ENCODE measurements around the gene AKR1C4. TPM values are rescaled to one million over a fixed set of nuclear protein-coding genes. Genes with fewer than 3 reads are reported as not detected.
"Not testable (repeated sequence)": the region's sequence is repeated elsewhere in the genome, so short reads cannot be mapped to it uniquely, and the experiment has no call there.

Gene AKR1C4
- total RNA-seq, 1 donor from 2014 or later, result not detected

DNA sequence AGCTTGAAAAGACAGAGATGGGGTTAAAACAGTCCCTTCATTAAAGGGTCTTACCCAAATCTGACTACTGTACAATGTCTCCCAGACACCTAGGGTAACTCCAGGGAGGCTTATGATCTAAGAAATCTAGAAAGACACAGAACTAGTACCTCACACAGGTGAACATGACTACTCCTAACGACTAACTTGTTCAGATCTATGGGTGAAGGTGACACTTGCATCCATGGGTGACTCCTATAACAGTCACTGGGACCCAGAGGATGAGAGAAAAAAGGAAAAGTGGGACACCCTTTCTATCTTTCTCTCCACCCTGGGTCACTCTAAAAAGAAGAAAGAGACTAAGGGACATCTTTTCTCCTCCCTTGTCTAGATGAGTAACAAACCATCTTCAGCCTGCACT, 30.9 kb upstream of the AKR1C4 start:
- Mint-ChIP-seq H3K9me3 (ENCODE audit: unreplicated experiment) (peaks cover 46% of the 10 kb centered on the region), H3K4me3 (ENCODE audit: unreplicated experiment) (no peak overlapping the region), H3K4me1 (ENCODE audit: unreplicated experiment) (no peaks in the 10 kb centered on the region), H3K27me3 (ENCODE audit: unreplicated experiment) (peaks cover 3% of the 10 kb centered on the region), H3K27ac (ENCODE audit: unreplicated experiment) (no peak overlapping the region), H3K36me3 (ENCODE audit: unreplicated experiment) (no peaks in the 10 kb centered on the region)
- no peak for DNase-seq (ENCODE audit: extremely low spot score, unreplicated experiment)
- TF ChIP-seq, protein P1, sequence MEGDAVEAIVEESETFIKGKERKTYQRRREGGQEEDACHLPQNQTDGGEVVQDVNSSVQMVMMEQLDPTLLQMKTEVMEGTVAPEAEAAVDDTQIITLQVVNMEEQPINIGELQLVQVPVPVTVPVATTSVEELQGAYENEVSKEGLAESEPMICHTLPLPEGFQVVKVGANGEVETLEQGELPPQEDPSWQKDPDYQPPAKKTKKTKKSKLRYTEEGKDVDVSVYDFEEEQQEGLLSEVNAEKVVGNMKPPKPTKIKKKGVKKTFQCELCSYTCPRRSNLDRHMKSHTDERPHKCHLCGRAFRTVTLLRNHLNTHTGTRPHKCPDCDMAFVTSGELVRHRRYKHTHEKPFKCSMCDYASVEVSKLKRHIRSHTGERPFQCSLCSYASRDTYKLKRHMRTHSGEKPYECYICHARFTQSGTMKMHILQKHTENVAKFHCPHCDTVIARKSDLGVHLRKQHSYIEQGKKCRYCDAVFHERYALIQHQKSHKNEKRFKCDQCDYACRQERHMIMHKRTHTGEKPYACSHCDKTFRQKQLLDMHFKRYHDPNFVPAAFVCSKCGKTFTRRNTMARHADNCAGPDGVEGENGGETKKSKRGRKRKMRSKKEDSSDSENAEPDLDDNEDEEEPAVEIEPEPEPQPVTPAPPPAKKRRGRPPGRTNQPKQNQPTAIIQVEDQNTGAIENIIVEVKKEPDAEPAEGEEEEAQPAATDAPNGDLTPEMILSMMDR (IDR thresholded peaks at IDR 0.05), result no peak

DNA sequence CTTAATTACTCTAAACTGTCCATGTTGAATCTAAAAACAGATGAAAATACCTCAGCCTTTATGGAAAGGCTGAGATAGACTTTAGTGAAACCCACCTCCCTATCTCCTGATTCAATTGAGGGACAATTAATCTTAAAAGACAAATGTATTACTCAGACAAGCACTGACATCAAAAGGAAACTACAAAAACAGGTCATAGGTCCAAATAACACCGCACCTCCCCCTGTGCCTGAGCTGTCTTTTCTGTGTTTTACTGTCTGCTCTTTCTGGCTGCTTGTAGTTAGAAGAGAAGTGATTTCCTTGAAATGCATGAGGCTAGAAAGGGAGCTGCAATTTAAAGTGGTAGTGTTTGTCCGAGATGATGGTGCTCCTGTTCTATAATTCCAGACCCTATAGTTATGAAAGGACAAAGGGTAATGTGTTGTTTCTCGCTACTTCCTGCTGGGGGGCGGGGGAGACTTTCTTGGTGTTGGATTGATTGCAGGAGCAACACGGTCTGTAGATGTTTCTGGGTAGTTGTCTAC, 27.7 kb upstream of the AKR1C4 start:
- H3K27me3 Mint-ChIP-seq (ENCODE audit: unreplicated experiment), result peaks cover 3% of the 10 kb centered on the region
- H3K9me3 Mint-ChIP-seq (ENCODE audit: unreplicated experiment), result peaks cover 23% of the 10 kb centered on the region
- H3K36me3 Mint-ChIP-seq (ENCODE audit: unreplicated experiment), result no peaks in the 10 kb centered on the region
- no peak overlapping the region for H3K27ac Mint-ChIP-seq (ENCODE audit: unreplicated experiment)
- no peak overlapping the region for H3K4me3 Mint-ChIP-seq (ENCODE audit: unreplicated experiment)
- TF ChIP-seq, protein P1 (IDR thresholded peaks at IDR 0.05), result no peak
- no peaks in the 10 kb centered on the region for H3K4me1 Mint-ChIP-seq (ENCODE audit: unreplicated experiment)
- DNase-seq (ENCODE audit: extremely low spot score, unreplicated experiment), result no peak

DNA sequence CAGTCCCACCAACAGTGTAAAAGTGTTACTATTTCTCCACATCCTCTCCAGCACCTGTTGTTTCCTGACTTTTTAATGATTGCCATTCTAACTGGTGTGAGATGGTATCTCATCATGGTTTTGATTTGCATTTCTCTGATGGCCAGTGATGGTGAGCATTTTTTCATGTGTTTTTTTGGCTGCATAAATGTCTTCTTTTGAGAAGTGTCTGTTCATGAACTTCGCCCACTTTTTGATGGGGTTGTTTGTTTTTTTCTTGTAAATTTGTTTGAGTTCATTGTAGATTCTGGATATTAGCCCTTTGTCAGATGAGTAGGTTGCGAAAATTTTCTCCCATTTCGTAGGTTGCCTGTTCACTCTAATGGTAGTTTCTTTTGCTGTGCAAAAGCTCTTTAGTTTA, 21.1 kb upstream of the AKR1C4 start:
- not testable (repeated sequence) for H3K4me1 Mint-ChIP-seq (ENCODE audit: unreplicated experiment); H3K36me3 Mint-ChIP-seq (ENCODE audit: unreplicated experiment); DNase-seq (ENCODE audit: extremely low spot score, unreplicated experiment); H3K4me3 Mint-ChIP-seq (ENCODE audit: unreplicated experiment); H3K27ac Mint-ChIP-seq (ENCODE audit: unreplicated experiment); H3K9me3 Mint-ChIP-seq (ENCODE audit: unreplicated experiment); H3K27me3 Mint-ChIP-seq (ENCODE audit: unreplicated experiment)

DNA sequence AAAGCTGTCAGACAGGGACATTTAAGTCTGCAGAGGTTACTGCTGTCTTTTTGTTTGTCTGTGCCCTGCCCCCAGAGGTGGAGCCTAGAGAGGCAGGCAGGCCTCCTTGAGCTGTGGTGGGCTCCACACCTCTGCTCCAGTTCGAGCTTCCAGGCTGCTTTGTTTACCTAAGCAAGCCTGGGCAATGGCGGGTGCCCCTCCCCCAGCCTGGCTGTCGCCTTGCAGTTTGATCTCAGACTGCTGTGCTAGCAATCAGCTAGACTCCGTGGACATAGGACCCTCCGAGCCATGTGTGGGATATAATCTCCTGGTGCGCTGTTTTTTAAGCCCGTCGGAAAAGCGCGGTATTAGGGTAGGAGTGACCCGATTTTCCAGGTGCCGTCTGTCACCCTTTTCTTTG, 16.1 kb upstream of the AKR1C4 start:
- H3K4me1 Mint-ChIP-seq (ENCODE audit: unreplicated experiment); H3K9me3 Mint-ChIP-seq (ENCODE audit: unreplicated experiment); H3K36me3 Mint-ChIP-seq (ENCODE audit: unreplicated experiment); H3K27ac Mint-ChIP-seq (ENCODE audit: unreplicated experiment); H3K27me3 Mint-ChIP-seq (ENCODE audit: unreplicated experiment); DNase-seq (ENCODE audit: extremely low spot score, unreplicated experiment); H3K4me3 Mint-ChIP-seq (ENCODE audit: unreplicated experiment): not testable (repeated sequence)

DNA sequence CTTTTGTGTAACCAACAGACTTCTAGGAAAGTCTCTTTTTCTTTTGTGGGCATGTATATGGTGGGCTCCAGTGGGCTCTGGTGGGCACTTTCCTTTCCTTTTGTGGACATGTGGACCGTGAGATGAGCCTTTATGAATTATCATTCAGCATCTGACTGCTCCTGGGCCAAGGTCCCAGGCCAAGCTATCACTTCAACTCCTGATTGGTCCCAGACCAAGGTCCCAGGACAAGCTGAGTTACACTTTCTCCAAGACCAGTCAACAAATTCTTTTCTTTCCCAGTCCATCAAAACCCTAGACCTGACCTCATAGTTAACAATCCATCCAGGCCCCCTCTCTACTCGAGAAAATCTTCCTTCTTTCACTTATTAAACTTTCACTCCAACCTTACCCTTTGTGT, 12.7 kb upstream of the AKR1C4 start:
- TF ChIP-seq, protein P1 (IDR thresholded peaks at IDR 0.05), result no peak
- Mint-ChIP-seq H3K4me1 (ENCODE audit: unreplicated experiment) (no peaks in the 10 kb centered on the region), H3K27me3 (ENCODE audit: unreplicated experiment) (no peaks in the 10 kb centered on the region), H3K9me3 (ENCODE audit: unreplicated experiment) (no peaks in the 10 kb centered on the region), H3K27ac (ENCODE audit: unreplicated experiment) (no peak overlapping the region), H3K4me3 (ENCODE audit: unreplicated experiment) (no peak overlapping the region), H3K36me3 (ENCODE audit: unreplicated experiment) (no peaks in the 10 kb centered on the region)
- DNase-seq (ENCODE audit: extremely low spot score, unreplicated experiment), result no peak

DNA sequence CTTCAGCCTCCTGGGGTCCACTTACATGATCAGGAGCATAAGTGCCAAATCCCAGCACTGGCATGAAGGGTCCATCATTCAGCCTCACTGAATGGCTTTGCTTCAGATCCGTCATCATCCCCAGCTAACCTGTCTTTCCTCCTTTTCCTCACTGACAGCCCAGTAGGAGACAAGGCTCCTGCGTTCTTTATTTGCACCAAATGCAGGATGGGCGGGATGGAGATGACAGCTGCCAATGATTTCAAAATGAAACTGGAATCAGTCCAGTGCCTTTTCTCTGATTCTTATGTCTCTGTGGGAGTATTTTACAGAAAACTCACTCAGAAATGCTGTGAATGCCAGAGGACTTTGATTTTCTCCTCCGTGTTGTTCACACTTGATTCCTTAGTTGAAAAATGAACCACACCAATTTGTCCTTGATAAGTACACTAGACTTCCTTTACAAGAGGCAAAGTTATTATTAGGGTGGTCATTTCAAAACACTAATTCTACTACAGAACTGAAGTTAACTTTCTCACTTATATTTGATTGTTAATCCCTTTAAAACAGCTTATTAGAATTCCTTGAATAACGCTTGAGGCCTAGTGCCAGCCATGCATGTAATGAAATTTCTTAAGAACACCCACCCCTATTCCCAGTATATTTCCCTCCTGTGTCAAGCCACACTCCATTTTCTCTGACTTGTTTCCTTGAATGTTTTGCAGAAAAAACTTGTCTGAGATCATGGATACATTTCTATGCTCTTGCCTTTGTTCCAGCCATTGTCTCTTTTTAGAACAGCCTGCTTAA, 11.5 kb upstream of the AKR1C4 start, which contains the start of gene AKR1C8:
AKR1C8 (minus strand) TSS at position 164 of the 789 bp plus-strand sequence; CDS start at position 118, 46 bp downstream.
- Mint-ChIP-seq H3K27me3 (ENCODE audit: unreplicated experiment) (no peaks in the 10 kb centered on the region), H3K9me3 (ENCODE audit: unreplicated experiment) (no peaks in the 10 kb centered on the region), H3K36me3 (ENCODE audit: unreplicated experiment) (no peaks in the 10 kb centered on the region), H3K27ac (ENCODE audit: unreplicated experiment) (no peak within 1 kb of the TSS), H3K4me3 (ENCODE audit: unreplicated experiment) (no peak within 1 kb of the TSS), H3K4me1 (ENCODE audit: unreplicated experiment) (no peaks in the 10 kb centered on the region)
- TF ChIP-seq, protein P1 (IDR thresholded peaks at IDR 0.05), result no peak
- no peak for DNase-seq (ENCODE audit: extremely low spot score, unreplicated experiment)

All from osteocyte (in vitro differentiated cells).